Measurements from ENCODE around the gene ZER1.
"Not testable (repeated sequence)": the region's sequence is repeated elsewhere in the genome, so short reads cannot be mapped to it uniquely, and the experiment has no call there.

ZER1 gene

GRCh38 chr9:128805661-128806060 is 33.9 kb upstream of the ZER1 start:
- no peak for TF ChIP-seq JUND (IDR thresholded peaks at IDR 0.05; ENCODE audit: low read depth)
- in situ Hi-C loops (cut with HindIII; ENCODE audit: low pct_unique_long_range_greater_than_20kb, low sequenced_read_pairs) = no loop called here
- DNase-seq (ENCODE audit: low read depth in 1 of 2, low spot score in 1 of 2) = no peak

DNA sequence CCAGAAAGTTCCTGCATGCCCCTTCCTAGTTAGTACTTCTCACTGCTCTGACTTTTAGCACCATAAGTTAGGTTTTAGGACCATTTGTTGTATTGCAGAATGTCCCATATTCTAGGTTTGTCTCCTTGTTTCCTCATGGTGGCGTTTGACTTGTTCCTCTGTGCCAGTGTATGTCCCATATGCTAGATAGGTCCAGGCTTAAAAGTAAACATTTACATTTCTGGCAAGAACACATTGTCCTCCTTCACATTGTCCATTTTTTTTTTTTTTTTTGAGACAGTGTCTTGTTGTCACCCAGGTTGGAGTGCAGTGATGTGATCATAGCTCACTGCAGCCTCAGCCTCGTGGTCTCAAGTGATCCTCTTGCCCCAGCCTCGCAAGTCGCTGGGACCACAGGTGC is 30.8 kb upstream of the ZER1 start:
- DNase-seq (ENCODE audit: low read depth in 1 of 2, low spot score in 1 of 2) = no peak
- in situ Hi-C loops (cut with HindIII; ENCODE audit: low pct_unique_long_range_greater_than_20kb, low sequenced_read_pairs) = no loop called here
- no peak for TF ChIP-seq JUND (IDR thresholded peaks at IDR 0.05; ENCODE audit: low read depth)

DNA sequence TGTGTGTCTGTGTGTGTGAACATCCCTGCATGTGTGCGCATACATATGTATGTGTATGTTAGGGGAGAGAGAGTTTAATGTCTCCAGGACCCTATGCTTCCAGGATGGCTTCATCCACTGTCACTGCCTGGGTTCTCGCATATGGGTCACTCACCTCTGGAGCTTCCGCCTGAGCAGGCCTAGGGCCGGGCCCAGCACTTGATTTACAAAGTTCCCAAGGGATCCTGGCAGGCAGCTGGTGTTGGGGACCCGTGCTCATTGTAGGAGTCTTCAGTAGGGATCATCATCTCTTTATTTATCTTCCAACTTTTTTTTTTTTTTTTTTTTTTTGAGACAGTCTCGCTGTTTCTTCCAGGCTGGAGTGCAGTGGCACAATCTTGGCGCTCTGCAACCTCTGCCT is 28.3 kb upstream of the ZER1 start:
- in situ Hi-C loops (cut with HindIII; ENCODE audit: low pct_unique_long_range_greater_than_20kb, low sequenced_read_pairs) = no loop called here
- DNase-seq (ENCODE audit: low read depth in 1 of 2, low spot score in 1 of 2) = no peak
- TF ChIP-seq JUND (IDR thresholded peaks at IDR 0.05; ENCODE audit: low read depth) = no peak

DNA sequence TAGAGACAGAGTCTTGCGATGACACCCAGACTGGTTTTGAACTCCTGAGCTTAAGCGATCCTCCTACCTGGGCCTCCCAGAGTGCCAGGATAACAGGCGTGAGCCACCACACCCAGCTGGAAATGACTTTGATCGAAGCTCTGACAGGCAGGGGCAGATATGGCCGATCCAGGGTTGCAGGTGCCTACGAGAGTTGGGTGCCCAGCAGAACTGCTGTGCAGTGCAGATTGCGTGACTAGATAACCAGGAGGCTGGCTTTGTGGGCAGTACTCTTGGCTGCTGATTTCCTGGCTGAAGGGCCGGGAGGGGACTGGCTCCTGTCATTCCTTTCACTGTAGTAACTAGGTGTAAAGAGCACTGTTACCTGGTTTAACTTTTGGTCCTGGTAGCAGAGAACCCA is 27.2 kb upstream of the ZER1 start:
- in situ Hi-C loops (cut with HindIII; ENCODE audit: low pct_unique_long_range_greater_than_20kb, low sequenced_read_pairs) = no loop called here
- no peak for TF ChIP-seq JUND (IDR thresholded peaks at IDR 0.05; ENCODE audit: low read depth)
- DNase-seq (ENCODE audit: low read depth in 1 of 2, low spot score in 1 of 2) = no peak

GRCh38 chr9:128794961-128795360 is 23.2 kb upstream of the ZER1 start:
- in situ Hi-C loops (cut with HindIII; ENCODE audit: low pct_unique_long_range_greater_than_20kb, low sequenced_read_pairs); DNase-seq (ENCODE audit: low read depth in 1 of 2, low spot score in 1 of 2): not testable (repeated sequence)

DNA sequence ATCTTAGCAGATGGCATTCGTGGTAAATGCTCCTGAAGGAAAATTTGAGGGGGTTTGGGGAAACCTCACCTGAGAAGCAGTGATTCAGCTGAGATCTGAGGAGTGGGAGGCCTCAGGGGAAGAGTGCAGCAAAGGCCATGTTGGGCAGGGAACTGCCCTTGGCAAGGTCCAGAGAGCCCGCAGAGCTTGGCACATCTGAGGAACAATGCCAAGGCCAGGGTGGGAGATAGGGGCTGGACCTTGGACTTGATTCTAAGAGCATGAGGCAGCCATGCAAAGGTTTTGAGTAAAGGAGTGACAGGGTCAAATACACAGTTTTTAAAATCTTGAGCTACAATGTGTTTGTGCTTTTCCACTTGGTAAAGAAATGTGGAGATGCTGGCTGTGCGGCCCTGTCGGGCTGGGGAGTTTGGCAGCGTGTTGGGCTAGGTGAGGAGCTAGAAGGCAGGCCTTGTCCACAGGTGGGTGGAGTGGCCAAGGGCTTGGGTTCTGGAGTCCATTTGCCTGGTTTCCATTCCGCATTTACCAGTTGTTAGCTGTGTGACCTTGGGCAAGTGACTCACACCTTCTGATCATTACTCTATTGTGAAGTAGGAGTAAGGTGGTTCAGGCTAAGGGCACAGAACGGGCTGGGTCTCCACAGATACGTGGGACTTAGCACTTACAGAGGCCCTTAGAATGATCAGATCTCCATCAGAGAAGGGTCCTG is 21.4 kb upstream of the ZER1 start:
- DNase-seq (ENCODE audit: low read depth in 1 of 2, low spot score in 1 of 2) = no peak
- no peak for TF ChIP-seq JUND (IDR thresholded peaks at IDR 0.05; ENCODE audit: low read depth)
- in situ Hi-C loops (cut with HindIII; ENCODE audit: low pct_unique_long_range_greater_than_20kb, low sequenced_read_pairs) = no loop called here

GRCh38 chr9:128792134-128792533 is 20.4 kb upstream of the ZER1 start:
- no peak for DNase-seq (ENCODE audit: low read depth in 1 of 2, low spot score in 1 of 2)
- no peak for TF ChIP-seq JUND (IDR thresholded peaks at IDR 0.05; ENCODE audit: low read depth)
- in situ Hi-C loops (cut with HindIII; ENCODE audit: low pct_unique_long_range_greater_than_20kb, low sequenced_read_pairs) = no loop called here

DNA sequence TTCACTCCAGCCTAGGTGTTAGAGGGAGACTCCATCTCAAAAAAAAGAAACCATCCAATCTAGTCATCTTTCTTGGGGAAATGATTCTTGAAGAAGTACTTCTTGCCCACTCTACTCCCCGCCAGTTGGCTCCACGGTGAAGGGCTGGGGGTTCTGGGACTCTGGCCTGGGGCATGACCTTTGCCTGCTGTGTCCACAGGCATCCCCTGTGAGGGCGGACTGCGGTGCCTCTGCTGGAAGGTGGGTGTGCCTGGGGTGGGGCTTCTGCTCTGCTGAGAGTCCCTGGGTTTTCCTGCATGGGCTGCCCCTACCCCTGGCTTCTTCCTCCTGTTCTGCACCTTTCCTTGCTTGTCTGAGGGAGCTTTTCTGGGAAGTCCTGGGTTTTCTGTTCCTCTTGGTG is 18.8 kb upstream of the ZER1 start:
- in situ Hi-C loops (cut with HindIII; ENCODE audit: low pct_unique_long_range_greater_than_20kb, low sequenced_read_pairs) = no loop called here

DNA sequence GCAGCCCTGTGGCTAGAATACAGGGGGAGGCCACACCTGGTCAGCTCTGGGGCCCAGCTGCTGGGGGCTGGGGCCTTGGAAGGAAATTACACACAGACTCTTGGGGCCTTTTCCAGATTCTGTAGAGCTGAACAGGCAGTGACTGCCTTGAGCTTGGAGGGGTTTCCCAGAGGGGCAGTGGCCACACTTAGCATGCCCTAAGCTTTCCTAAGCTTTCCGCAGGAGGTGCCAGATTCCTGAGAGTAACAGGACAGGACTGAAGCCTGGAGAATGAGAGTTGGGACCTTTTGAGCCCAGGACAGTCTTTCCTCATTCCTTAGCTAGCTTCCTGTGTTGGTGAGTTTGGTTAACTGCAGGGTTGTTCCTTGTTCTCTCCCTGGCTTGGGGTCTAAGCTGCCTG is 16.7 kb upstream of the ZER1 start:
- in situ Hi-C loops (cut with HindIII; ENCODE audit: low pct_unique_long_range_greater_than_20kb, low sequenced_read_pairs) = no loop called here
- DNase-seq (ENCODE audit: low read depth in 1 of 2, low spot score in 1 of 2) = no peak
- no peak for TF ChIP-seq JUND (IDR thresholded peaks at IDR 0.05; ENCODE audit: low read depth)

More for the DNA sequence above, 18.8 kb upstream of the ZER1 start:
- TF ChIP-seq JUND (IDR thresholded peaks at IDR 0.05; ENCODE audit: low read depth) = no peak
- DNase-seq (ENCODE audit: low read depth in 1 of 2, low spot score in 1 of 2) = no peak

DNA sequence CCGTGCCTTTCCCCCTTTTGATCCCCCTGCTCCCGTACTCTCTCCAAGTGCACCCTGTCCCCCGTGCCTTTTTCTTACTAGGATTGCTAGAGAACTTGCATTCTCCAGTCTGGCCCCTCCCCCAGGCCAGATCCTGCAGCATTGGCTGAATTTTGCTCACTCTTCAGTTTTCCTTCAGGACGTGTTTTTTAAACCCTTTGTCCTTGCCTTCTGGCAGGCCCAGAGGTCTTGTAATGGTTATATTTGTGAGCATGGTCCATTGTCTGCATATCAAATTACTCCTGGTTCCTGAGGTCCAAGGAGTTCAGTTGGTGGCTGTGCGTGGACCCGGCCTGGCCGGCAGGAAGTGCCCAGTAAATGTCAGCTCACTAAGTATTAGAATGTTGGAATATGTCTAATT is 15.9 kb upstream of the ZER1 start:
- TF ChIP-seq JUND (IDR thresholded peaks at IDR 0.05; ENCODE audit: low read depth) = no peak
- peak in 1 of 2 experiments; percentile 41 for DNase-seq (ENCODE audit: low read depth in 1 of 2, low spot score in 1 of 2)
- in situ Hi-C loops (cut with HindIII; ENCODE audit: low pct_unique_long_range_greater_than_20kb, low sequenced_read_pairs) = no loop called here

DNA sequence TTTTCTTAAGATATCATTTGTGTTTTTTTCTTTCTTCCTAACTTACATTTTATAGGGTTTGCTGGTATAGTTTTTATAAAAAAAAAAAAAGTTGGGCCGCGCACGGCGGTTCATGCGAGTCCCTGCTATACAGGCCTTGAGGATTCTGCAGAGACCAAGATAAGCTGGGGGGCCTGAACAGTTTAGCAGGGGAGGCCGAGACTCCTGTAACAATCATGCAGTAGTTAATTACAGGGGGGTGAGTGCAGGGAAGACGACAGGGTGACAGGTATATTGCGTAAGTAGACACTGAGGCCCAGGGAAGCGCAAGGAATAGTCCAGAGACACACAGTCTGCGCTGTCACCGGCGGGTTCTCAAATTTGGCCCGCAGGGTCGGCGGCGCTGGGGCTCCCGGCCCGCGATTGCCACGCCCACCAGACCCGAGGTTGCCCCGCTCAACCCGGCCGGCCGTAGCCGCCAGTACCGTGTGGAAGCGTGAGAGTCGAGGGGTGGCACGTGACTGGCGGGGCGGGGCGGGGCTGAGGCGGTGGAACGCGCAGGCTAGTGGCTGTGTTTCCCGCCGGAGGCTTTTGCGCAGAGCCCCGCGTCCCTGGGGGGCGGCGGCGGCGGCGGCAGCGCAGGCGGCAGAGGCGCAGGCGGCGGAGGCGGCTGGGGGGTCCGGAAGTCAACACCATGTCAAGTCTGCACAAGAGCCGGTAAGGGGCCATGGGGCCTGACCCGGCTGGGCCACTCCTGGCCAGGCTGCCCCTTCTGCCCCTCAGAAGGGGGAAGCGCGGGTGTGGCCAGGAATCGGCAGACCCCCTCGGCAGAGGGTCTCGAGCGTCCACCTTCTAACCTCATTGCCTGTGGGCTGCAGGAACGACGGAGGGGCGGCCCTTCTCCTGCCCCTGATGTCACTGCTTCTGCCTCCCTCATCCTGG is 15.2 kb upstream of the ZER1 start, which contains the start of gene TBC1D13:
TBC1D13 (plus strand) TSS at position 573 of the 921 bp plus-strand sequence; CDS start at position 674, 101 bp downstream.
- peak; percentile 92 to 99 for DNase-seq (ENCODE audit: low read depth in 1 of 2, low spot score in 1 of 2)
- in situ Hi-C loops (cut with HindIII; ENCODE audit: low pct_unique_long_range_greater_than_20kb, low sequenced_read_pairs) = no loop called here
- TF ChIP-seq JUND (IDR thresholded peaks at IDR 0.05; ENCODE audit: low read depth) = no peak

DNA sequence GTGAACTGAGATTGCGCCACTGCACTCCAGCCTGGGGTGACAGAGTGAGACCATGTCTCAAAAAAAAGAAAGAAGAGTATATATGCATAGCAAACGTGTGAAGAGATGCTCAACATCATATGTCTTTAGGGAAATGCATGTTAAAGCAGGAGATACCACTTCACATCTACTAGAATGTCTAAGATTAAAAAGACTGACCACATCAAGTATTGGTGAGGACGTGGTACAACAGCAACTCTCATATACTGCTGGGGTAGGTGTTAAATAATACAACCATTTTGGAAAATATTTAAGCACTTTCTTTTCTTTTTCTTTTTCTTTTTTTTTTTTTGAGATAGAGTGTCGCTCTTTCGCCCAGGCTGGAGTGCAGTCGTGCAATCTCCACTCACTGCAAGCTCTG is 13.7 kb upstream of the ZER1 start:
- TF ChIP-seq JUND (IDR thresholded peaks at IDR 0.05; ENCODE audit: low read depth) = no peak
- in situ Hi-C loops (cut with HindIII; ENCODE audit: low pct_unique_long_range_greater_than_20kb, low sequenced_read_pairs) = no loop called here
- no peak for DNase-seq (ENCODE audit: low read depth in 1 of 2, low spot score in 1 of 2)

DNA sequence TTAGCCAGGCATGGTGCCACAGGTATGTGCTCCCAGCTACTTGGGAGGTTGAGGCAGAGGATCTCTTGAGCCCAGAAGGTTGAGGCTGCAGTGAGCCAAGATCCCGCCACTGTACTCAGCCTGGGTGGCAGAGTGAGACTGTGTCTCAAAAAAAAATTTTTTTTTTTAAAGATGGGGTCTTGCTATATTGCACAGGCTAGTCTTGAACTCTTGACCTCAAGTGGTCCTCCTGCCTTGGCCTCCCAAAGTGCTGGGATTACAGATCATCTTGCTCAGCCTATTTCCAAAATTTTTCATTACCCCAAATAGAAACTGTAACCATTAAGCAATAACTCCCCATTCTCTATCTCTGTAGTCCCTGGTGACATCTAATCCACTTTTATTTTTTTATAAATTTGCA is 10.9 kb upstream of the ZER1 start:
- in situ Hi-C loops (cut with HindIII; ENCODE audit: low pct_unique_long_range_greater_than_20kb, low sequenced_read_pairs) = no loop called here
- TF ChIP-seq JUND (IDR thresholded peaks at IDR 0.05; ENCODE audit: low read depth) = no peak
- DNase-seq (ENCODE audit: low read depth in 1 of 2, low spot score in 1 of 2) = no peak

Data from T47D (cell line).